A673 (cell line): ENCODE measurements around the gene ARSG. TPM values are rescaled to one million over a fixed set of nuclear protein-coding genes. Genes with fewer than 3 reads are reported as not detected.

Experiments
- BruUV-seq: library from RNA; stranded (reverse); fragments of 400-500 nt; replicated peaks from 2 replicates; lab custom pipeline; 2021; lab: Mats Ljungman, UMichigan
- CTCF ChIA-PET: fragments of 300-600 bp; sonication (Branson Sonifier 250); formaldehyde crosslinking; loops from one replicate; lab custom pipeline; 2022; ENCODE audit warnings: antibody characterized with exemption; lab: Charles Lee
- POLR2A ChIA-PET: fragments of 300-600 bp; sonication (Branson Sonifier 250); formaldehyde crosslinking; loops from one replicate; lab custom pipeline; 2022; ENCODE audit warnings: antibody characterized with exemption; ENCODE audit not compliant: low non-redundant PET; lab: Charles Lee
- DNase-seq: peaks from one replicate; pipeline ENCODE4 v3.0.0-alpha.2; 2015; ENCODE audit warnings: low spot score
- H3K27ac ChIP-seq: fragments of 200-600 bp; sonication (generic); 2 replicates; pipeline ENCODE4 v1.5.1; 2016; ENCODE audit warnings: mixed run types, low read depth, mild to moderate bottlenecking, mixed read lengths, antibody characterized with exemption, low read length; ENCODE audit not compliant: poor library complexity, severe bottlenecking
- H3K27me3 ChIP-seq: fragments of 200-600 bp; sonication (generic); replicated peaks from 2 replicates; pipeline ENCODE4 v1.6.1; 2017; ENCODE audit warnings: mixed run types, low read depth, mild to moderate bottlenecking, mixed read lengths, antibody characterized with exemption, low read length; ENCODE audit not compliant: insufficient read depth, poor library complexity
- H3K36me3 ChIP-seq: fragments of 200-600 bp; sonication (generic); 2 replicates; pipeline ENCODE4 v1.6.1; 2016; ENCODE audit warnings: mixed run types, mild to moderate bottlenecking, mixed read lengths, antibody characterized with exemption, low read length; ENCODE audit not compliant: insufficient read depth, poor library complexity, severe bottlenecking
- H3K4me1 ChIP-seq: fragments of 200-600 bp; sonication (generic); 2 replicates; pipeline ENCODE4 v1.6.1; 2017; ENCODE audit warnings: mixed run types, mild to moderate bottlenecking, mixed read lengths, antibody characterized with exemption, low read length; ENCODE audit not compliant: insufficient read depth, poor library complexity, severe bottlenecking
- H3K4me3 ChIP-seq: fragments of 200-600 bp; sonication (generic); 2 replicates; pipeline ENCODE4 v1.5.1; 2016; ENCODE audit warnings: low read depth, mixed run types, mild to moderate bottlenecking, mixed read lengths, low read length; ENCODE audit not compliant: poor library complexity, severe bottlenecking
- H3K9me3 ChIP-seq: fragments of 200-600 bp; sonication (generic); 2 replicates; pipeline ENCODE4 v1.6.1; 2016; ENCODE audit warnings: mixed run types, low read depth, mild to moderate bottlenecking, mixed read lengths, antibody characterized with exemption, low read length; ENCODE audit not compliant: poor library complexity, severe bottlenecking
- EZH2 ChIP-seq: fragments of 200-600 bp; sonication (generic); IDR thresholded peaks from 2 replicates; pipeline ENCODE4 v1.6.1; 2017; ENCODE audit warnings: borderline replicate concordance, low read depth, mild to moderate bottlenecking, mixed read lengths, antibody characterized with exemption, low read length; ENCODE audit not compliant: poor library complexity, severe bottlenecking
- intact Hi-C: fragments of 100-400 bp; cut with micrococcal nuclease; formaldehyde crosslinking; loops from one replicate; pipeline ENCODE4 v1.10.0; 2022; ENCODE audit not compliant: unreplicated experiment
- total RNA-seq: library from RNA; stranded (reverse); gene quantifications from 2 replicates; pipeline ENCODE4 v1.2.3, GENCODE V29; 2021
- TF ChIP-seq, protein P1 (sequence below): fragments of 300-800, 200-600 bp; sonication (generic); conservative IDR thresholded peaks from 2 replicates; pipeline ENCODE4 v1.5.1; 2017; ENCODE audit warnings: low read depth, mild to moderate bottlenecking, antibody characterized with exemption, low read length, moderate library complexity, mixed read lengths

ARSG gene
- total RNA-seq, 1 experiment from 2014 or later, result 1.0 TPM

DNA sequence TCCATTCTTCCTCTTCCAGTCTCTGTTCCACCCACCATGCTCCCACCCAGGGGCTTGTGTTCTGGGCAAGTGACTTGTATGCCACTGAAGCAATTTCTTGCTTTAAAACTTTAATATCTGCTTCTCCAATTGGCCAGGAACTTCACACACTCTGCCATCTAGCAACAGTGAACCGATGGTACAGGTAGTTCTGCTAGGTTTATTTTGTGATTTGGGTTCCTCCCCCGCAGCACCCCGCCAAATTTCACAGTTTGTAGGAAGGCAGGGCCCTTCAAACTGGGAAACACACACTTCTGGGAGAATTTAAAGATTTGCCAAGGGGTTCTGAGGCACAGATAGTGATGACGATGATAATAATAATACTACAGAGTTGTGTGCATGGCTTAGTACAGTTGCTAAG lies 3.3 kb downstream of the ARSG start:
- no peak overlapping the region for H3K27ac ChIP-seq

DNA sequence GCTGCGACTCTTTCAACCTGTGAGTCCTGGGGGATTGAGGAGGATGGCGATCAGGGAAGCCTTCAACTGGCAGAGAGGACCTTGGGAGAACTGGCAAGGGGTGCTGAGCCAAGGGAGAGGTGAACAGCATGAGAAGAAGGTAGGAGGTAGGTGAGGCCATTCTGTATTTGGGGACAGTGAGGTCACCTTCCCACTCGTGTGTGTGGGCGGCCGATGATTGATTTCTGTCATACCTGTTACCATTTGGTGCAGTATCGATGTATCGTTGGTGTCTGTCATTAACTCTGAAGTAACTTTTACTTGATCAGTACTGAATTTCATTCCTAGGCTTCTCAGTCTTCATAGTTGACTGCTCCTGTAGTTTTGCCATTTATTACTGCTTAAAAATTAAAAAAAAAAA lies 3.8 kb downstream of the ARSG start:
- no peaks in the 10 kb centered on the region for H3K9me3 ChIP-seq
- H3K36me3 ChIP-seq, result no peaks in the 10 kb centered on the region
- no TSS peak for BruUV-seq
- TF ChIP-seq, protein P1, sequence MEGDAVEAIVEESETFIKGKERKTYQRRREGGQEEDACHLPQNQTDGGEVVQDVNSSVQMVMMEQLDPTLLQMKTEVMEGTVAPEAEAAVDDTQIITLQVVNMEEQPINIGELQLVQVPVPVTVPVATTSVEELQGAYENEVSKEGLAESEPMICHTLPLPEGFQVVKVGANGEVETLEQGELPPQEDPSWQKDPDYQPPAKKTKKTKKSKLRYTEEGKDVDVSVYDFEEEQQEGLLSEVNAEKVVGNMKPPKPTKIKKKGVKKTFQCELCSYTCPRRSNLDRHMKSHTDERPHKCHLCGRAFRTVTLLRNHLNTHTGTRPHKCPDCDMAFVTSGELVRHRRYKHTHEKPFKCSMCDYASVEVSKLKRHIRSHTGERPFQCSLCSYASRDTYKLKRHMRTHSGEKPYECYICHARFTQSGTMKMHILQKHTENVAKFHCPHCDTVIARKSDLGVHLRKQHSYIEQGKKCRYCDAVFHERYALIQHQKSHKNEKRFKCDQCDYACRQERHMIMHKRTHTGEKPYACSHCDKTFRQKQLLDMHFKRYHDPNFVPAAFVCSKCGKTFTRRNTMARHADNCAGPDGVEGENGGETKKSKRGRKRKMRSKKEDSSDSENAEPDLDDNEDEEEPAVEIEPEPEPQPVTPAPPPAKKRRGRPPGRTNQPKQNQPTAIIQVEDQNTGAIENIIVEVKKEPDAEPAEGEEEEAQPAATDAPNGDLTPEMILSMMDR, result no peak
- TF ChIP-seq EZH2, result no peak
- no peak for DNase-seq
- no peak overlapping the region for H3K4me3 ChIP-seq
- intact Hi-C loops, result no loop called here
- H3K27me3 ChIP-seq, result peaks cover 14% of the 10 kb centered on the region
- peaks cover 12% of the 10 kb centered on the region for H3K4me1 ChIP-seq
- CTCF ChIA-PET, result no interaction called here
- no peak overlapping the region for H3K27ac ChIP-seq
- POLR2A ChIA-PET, result no interaction called here

More for the DNA sequence above, 3.3 kb downstream of the ARSG start:
- no TSS peak for BruUV-seq
- no peaks in the 10 kb centered on the region for H3K36me3 ChIP-seq
- no peak for TF ChIP-seq EZH2
- TF ChIP-seq, protein P1, result no peak
- CTCF ChIA-PET, result no interaction called here
- POLR2A ChIA-PET, result no interaction called here
- peaks cover 12% of the 10 kb centered on the region for H3K4me1 ChIP-seq
- peaks cover 18% of the 10 kb centered on the region for H3K27me3 ChIP-seq
- intact Hi-C loops, result no loop called here
- H3K9me3 ChIP-seq, result no peaks in the 10 kb centered on the region
- DNase-seq, result no peak
- no peak overlapping the region for H3K4me3 ChIP-seq

DNA sequence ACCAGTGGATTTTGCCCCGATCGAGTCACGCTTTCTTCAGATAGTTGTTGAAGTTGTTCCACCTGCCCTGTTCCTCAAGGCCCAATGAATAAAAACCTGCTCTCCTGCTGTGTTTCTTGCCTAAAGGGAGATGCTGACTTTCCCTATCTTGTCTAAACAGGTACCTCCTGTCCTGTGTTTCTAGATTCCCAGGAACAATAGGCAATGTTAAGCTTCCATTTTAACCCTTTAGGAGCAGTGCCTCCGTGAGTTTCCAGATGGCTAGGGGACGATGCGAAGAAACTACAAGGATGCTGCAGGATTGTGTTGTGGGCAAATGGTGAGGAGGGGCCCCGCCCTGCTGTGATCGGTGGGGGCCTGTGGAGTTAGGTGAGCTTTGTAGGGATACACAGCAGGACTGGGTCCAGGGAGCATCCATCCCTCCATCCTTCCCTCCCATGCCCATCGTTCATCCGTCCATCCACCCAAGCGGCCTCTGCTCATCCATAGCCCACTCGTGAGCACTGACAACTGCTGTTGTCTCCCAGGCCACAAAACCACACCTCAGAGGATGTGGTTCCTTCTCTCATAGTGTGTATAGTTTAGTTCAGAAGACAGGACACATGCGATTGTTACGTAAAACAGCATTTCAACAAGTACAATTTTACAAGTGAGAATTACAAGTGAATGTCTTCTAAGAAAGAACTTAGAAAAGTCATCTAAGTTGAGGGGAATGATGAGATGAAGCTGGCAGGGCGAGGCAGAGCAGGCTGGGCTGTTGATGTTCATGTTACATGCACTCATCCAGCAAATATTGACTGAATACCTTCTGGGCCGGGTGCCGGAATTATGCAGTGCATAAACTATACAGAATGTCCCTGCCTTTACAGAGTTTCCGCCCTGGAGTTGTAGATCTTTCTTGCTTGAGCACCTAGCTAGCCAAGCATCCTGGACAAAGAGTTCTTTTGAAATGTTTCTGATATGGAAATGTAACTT lies 5.2 kb downstream of the ARSG start:
- TF ChIP-seq, protein P1, result no peak
- BruUV-seq, result no TSS peak
- Histone ChIP-seq H3K4me1 (peaks cover 8% of the 10 kb centered on the region), H3K27ac (no peak overlapping the region), H3K9me3 (no peaks in the 10 kb centered on the region), H3K36me3 (no peaks in the 10 kb centered on the region), H3K27me3 (peaks cover 7% of the 10 kb centered on the region), H3K4me3 (no peak overlapping the region)
- CTCF ChIA-PET, result no interaction called here
- DNase-seq, result no peak
- POLR2A ChIA-PET, result no interaction called here
- intact Hi-C loops, result no loop called here
